Coronary artery (tissue), 2 donors: ENCODE measurements around the gene CXCL12.

Experiments used
- DNase-seq: peaks from one replicate; pipeline ENCODE4 v3.0.0-alpha.2; 2017; ENCODE audit warnings: low spot score
- H3K27ac ChIP-seq, 2 donors: fragments of 200-600 bp; sonication (generic); one replicate each; pipeline ENCODE4 v1.5.1; 2016 to 2019
- H3K4me3 ChIP-seq: fragments of 200-600 bp; sonication (generic); 2 replicates; pipeline ENCODE4 v1.5.1; 2016; ENCODE audit warnings: mild to moderate bottlenecking, moderate library complexity
- TF ChIP-seq, protein P1 (sequence below): fragments of 200-600 bp; sonication (generic); IDR thresholded peaks from one replicate; pipeline ENCODE4 v1.5.1; 2019; ENCODE audit warnings: antibody characterized with exemption

The CXCL12 gene

DNA sequence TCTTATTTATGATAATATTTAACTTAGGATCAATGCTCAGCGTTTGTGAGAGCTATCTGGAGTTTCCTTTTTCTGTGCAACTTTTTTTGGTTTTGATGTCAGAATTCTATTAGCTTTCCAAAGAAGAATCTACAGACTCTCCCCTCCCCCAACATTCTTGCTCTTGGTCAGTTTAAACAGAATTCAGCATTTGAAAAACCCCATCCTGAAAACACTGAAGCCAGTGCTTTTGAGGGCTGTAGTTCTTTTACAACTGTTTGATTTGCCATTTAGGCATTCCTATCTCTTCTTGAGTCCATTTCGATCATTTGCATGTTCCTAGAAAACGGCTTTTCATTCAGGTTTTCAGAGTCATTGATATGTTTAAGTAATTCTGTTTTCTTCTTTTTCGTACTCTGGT, 15.6 kb upstream of the CXCL12 start:
- Histone ChIP-seq H3K27ac (no peak overlapping the region), H3K4me3 (no peak overlapping the region)
- TF ChIP-seq, protein P1, sequence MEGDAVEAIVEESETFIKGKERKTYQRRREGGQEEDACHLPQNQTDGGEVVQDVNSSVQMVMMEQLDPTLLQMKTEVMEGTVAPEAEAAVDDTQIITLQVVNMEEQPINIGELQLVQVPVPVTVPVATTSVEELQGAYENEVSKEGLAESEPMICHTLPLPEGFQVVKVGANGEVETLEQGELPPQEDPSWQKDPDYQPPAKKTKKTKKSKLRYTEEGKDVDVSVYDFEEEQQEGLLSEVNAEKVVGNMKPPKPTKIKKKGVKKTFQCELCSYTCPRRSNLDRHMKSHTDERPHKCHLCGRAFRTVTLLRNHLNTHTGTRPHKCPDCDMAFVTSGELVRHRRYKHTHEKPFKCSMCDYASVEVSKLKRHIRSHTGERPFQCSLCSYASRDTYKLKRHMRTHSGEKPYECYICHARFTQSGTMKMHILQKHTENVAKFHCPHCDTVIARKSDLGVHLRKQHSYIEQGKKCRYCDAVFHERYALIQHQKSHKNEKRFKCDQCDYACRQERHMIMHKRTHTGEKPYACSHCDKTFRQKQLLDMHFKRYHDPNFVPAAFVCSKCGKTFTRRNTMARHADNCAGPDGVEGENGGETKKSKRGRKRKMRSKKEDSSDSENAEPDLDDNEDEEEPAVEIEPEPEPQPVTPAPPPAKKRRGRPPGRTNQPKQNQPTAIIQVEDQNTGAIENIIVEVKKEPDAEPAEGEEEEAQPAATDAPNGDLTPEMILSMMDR, result no peak
- no peak for DNase-seq

DNA sequence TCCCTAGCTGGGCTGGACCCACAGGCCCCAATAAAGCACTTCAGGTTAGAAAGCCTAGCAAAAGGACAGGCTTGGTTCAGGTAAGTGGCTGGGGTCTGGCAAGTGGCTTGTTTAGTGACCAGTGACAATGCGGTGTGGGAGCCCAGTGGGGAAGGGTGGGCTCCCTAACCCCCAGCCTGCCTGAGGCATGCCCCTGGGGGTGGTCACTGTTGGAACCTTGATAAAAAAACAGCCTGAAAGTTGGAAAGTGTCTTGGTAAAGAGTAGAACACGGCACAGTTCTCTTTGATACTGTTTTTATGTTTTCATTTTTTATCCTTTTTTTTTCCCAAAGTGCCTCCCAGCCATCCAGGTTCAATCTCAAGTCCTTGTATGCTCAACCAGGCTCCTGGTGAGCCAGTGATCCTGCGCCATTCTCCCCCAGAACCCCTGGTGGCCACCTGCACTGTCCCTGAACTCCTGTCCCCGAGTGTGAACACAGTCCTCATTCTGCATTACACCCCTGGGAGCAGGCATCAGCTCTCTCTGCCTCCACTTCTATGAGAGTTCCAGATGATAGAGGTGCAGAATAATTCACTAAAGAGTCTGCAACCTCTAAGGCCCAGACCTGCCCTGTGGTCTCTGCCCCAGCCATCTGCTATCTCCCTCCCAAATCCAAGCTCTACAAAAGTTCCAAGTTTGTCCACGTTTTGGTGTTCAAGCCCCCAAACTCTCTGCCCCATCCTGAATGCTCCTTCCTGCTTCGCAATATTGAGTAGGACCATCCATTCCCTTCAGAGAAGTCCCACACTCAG, 15.0 kb upstream of the CXCL12 start:
- TF ChIP-seq, protein P1, result no peak
- peak; percentile 38 for DNase-seq
- Histone ChIP-seq H3K27ac (no peak overlapping the region), H3K4me3 (no peak overlapping the region)

DNA sequence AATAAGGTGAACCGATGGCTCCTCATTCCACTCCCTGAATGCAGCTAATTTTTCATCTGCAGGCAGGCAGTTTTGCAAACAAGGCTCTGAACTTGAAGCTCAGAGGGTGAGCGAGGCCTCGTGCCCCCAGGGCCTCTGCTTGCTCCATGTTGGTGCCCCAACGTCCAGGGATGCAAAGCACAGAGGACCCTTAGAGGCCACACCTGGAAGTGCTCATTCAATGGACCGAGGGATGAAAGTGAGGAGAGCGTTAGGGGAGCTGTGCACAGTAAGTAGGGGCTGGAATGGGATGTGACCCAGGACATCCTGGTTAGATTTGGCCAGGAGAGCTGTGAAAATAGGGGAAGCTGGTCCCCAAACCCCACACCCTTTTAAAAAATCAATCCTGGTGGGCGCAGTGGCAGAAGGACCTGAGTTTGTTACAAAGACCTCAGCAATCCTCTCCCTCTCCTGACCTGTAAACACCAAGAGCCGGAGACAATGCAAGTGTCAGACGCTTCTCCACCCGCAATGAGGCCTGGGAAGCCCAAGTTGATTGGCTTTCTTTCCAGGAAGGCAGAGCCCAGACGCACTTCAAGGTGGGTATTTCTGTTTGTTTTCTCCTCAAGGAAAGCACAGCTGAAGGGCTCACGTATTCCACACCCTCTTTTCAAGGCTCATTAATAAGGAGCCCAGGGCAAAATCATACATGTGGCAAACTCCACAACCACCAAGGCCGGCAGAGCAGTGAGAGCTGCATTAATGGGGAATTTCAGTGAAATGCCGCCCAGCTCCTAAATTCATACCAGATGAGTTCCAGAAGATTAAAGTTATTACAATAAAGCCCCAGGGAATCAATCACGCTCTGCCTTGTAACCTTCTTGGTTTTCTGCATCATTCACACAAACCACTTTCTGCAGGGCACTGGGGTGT, 14.1 kb upstream of the CXCL12 start:
- no peak overlapping the region for H3K27ac ChIP-seq
- peak; percentile 60 for DNase-seq
- TF ChIP-seq, protein P1, result no peak
- H3K4me3 ChIP-seq, result no peak overlapping the region

DNA sequence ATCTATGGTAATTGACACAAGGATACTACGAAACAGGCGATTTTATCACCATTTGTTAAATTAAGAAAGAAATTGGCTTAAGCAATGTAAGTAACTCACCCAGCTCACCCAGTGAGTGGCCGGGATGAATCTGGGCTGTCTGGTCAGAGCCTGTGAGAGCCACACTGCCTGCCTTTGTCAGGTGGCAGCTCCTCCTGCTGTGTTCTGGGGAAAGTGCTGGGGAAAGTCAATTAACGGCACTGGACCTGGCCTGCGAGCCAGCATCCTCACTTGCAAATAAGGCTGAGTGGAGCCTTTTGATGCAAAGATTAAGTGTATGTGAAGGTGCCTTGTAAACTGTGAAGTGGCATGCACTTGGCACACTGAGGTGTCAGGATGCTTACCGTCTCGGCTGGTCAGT, 13.4 kb upstream of the CXCL12 start:
- DNase-seq, result peak; percentile 52
- TF ChIP-seq, protein P1, result no peak
- H3K27ac ChIP-seq, result no peak overlapping the region
- no peak overlapping the region for H3K4me3 ChIP-seq

DNA sequence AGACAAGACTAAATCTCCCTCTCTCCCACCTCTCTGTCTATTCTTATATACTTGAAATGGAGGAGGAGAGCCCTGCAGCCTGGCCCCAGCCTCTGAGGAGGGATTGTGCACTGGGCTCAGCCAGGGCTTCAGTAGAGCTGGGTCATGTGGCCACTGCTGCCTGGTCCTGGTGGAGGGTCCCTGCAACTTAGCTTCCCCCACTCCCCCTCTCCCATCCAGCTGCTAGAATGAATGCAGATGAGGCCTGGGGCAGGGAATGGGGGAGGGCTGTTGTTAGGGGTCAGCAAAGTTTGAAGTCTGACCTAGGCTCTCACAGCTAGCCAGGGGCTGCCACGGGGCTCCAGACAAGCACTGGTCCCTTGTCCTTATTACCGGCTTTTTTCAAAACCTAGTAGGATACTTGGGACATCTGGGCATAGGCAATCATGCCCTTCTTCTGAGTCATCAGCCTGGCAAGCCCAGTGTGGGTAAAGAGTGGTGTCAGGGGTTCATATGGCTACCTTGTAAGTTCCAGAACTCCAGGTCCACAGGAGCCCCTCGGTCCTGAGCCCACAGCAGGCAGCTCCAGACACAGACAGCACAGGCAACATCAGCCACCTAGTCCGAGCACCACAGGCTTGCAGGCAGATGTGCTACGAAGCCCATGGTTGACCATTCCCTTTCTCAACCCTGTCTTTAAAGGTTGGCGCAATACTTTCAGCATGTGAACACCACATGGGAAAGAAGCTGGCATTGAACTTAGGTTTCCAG, 12.8 kb upstream of the CXCL12 start:
- H3K4me3 ChIP-seq, result no peak overlapping the region
- TF ChIP-seq, protein P1, result no peak
- DNase-seq, result peak; percentile 33
- no peak overlapping the region for H3K27ac ChIP-seq

DNA sequence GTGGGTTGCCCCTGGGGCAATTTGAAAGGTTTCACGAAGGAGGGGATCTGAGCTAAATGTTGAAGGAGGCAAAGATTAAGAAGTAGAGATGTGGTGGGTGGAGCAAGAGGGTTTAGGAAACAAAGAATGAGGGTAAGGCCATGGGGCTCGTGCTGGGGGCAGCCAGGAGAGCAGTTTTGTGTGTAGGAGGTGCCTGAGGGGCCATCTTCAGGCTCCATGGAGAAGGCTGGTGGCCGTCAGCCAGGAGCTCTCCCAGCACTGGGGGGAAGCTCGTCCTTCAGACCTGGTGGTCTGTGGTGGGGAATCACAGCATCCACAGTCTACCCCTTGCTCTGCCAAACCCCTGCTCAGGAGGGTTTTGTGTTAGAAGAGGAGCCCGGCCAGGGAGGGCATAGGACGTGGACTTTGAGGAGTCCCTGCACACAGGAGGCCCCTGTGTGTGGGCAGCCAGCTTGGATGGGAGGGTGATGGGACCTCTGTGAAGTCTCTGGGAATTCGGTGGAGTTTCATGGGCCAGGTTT, 11.8 kb upstream of the CXCL12 start:
- TF ChIP-seq, protein P1, result no peak
- Histone ChIP-seq H3K4me3 (no peak overlapping the region), H3K27ac (no peak overlapping the region)
- DNase-seq, result peak; percentile 58
